ENCODE data around the gene SYNE3.

Gene SYNE3

DNA sequence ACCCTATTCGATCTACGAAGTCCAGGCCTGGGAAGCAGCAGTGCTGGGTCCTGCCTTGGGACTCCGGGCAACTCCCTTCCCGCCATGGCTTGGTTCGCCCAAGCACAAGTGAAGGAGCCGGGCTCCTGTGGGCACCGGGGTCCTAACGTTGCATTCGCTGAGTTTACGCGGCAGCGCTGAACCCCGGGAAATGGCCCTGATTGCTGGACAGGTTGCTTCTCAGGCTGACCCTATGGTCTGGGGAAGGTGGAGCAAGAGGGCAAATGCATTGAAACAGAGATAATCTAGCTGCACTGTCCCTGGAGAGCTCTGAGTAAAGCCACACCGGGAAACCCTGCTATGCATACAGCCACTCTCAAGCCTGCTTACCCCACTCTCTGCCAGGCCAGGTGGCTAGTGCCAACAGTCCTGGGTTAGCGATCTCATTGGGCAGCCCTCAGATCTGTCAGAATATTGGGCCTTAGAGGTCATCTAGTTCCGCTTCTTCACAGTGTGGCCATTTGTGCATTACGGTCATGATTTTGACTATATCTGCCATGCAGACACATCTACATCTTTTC lies 11.3 kb downstream of the SYNE3 start:
- DNase-seq (ENCODE audit: low read depth) = peak; percentile 38
- TF ChIP-seq, protein P1, sequence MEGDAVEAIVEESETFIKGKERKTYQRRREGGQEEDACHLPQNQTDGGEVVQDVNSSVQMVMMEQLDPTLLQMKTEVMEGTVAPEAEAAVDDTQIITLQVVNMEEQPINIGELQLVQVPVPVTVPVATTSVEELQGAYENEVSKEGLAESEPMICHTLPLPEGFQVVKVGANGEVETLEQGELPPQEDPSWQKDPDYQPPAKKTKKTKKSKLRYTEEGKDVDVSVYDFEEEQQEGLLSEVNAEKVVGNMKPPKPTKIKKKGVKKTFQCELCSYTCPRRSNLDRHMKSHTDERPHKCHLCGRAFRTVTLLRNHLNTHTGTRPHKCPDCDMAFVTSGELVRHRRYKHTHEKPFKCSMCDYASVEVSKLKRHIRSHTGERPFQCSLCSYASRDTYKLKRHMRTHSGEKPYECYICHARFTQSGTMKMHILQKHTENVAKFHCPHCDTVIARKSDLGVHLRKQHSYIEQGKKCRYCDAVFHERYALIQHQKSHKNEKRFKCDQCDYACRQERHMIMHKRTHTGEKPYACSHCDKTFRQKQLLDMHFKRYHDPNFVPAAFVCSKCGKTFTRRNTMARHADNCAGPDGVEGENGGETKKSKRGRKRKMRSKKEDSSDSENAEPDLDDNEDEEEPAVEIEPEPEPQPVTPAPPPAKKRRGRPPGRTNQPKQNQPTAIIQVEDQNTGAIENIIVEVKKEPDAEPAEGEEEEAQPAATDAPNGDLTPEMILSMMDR (IDR thresholded peaks at IDR 0.05; ENCODE audit: insufficient read depth, low read depth, low read length, missing control alignments) = no peak
- H3K4me3 ChIP-seq (ENCODE audit: low read depth, low read length) = peak overlapping the region; percentile 32

DNA sequence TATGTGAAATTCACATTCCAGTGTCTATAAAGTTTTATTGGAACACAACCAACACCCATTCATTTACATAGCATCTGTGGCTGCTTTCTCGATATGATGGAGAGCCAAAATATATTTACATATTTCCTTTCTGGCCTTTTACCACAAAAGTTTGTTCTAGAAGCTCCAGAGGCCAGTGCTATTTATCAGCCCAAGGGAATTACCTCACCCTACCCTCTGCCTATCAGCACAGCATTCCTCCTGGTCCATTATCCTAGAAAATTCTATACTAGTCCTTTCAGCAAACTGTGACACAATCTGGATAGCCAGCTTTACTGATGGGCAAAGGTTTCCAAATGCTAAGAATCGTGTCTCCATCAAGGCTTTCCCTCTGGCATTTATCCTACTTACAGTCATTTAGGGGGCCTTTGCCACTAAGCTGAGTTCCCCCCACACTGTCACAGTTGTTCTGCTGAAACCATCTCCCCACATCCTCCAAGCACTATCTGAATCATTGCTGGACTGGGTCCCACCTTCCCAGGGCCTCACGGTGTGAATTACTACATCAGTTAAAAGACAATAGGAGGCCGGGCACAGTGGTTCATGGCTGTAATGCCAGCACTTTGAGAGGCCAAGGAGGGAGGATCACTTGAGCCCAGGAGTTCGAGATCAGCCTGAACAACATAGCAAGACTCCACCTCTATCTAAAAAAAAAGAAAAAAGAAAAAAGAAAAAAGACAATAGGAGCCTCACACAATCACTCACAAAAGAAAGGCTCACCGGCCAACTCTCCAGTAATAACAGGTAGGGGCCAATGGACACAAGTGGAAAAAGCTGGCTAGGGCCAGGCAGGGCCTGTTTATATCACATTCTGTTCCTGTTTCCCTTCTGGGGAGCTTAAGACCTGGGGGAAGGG lies 12.1 kb downstream of the SYNE3 start:
- H3K4me3 ChIP-seq (ENCODE audit: low read depth, low read length) = peak overlapping the region; percentile 32
- DNase-seq (ENCODE audit: low read depth) = peak; percentile 82
- TF ChIP-seq, protein P1 (IDR thresholded peaks at IDR 0.05; ENCODE audit: insufficient read depth, low read depth, low read length, missing control alignments) = no peak

DNA sequence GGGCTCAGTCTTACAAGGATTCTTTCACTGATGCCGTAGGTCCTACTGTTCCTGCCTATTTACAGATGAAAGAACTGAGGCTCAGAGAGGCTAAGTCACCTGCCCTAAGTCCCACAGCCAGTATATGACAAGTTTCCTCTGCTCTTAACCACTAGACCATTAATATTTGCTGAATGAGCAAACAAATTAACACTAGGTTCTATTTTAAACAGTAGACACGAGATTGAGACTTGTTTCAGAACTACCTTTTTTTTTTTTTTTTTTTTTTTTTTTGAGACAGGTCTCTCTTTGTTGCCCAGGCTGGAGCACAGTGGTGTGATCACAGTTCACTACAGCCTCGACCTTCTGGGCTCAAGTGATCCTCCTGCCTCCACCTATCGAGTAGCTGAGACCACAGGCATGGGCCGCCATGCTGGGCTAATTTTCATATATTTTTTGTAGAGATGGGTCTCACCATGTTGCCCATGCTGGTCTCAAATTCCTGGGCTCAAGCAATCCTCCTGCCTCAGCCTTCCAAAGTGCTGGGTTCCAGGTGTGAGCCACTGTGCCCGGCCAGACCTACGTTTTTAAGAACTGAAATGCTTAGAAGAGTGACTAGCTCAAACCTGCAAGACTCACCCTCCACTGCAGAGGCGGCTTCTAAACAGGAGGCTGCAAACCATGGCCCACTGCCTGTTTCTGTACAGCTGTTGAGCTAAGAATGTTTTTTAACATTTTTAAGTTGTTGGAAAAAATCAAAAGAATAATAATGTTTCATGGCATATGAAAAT lies 12.9 kb downstream of the SYNE3 start:
- peak; percentile 84 for DNase-seq (ENCODE audit: low read depth)
- H3K4me3 ChIP-seq (ENCODE audit: low read depth, low read length) = peak overlapping the region; percentile 40
- TF ChIP-seq, protein P1 (IDR thresholded peaks at IDR 0.05; ENCODE audit: insufficient read depth, low read depth, low read length, missing control alignments) = no peak

DNA sequence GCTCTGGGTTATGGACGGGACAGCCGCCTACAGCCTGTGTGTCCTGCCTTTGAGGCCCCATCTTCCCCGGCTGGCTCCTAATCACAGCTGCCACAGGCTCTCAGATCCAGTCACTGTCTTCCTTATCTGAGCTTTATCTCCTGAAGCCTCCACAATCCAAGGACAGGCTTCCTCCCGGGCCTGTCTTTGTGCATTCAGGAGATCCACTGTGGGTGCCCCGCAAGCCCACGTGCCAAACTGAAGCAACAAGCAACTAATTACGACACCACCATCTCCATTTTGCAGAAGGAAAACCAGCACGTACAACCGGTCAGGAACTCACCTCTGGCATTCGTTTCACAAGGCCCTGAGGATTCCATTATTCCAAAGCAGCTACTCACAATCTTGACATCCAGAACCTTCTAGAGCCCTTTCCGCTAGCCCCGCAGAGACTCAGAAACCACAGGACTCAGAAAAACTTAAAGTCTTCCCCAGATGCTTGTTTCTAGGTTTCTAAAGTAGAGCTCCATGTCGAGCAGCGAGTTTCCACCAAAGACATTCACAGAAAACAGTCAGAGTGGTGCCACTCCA lies 14.0 kb downstream of the SYNE3 start:
- peak overlapping the region; percentile 40 for H3K4me3 ChIP-seq (ENCODE audit: low read depth, low read length)
- no peak for DNase-seq (ENCODE audit: low read depth)
- TF ChIP-seq, protein P1 (IDR thresholded peaks at IDR 0.05; ENCODE audit: insufficient read depth, low read depth, low read length, missing control alignments) = no peak

DNA sequence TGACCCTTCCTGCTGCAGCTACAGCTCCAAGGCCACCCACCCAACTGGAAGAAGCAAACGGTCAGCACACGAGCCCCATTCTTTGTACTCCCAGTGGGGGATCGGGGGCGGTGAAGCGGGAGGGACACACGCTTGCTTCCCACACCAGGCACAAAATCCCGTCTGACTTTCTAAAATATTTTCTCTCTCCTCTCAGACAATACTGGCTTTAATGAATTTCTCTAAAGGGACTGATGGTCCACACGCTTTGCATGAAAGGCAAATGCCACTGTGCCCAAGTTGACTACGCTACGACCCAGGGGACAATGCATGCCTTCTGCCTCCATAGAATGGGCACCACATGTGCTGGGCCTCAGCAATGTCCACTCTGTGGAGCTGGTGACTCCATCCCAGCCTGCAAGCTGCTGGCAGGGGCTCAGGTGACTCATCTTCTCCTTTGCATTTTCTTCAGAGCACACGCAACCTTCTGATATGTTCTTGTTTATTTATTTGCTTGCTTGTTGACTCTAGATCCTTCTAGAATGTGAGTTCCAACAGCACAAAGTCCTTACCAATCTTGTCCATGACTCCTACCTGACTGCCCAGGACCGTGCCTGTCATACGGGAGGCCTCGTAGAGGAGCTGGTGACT lies 15.6 kb downstream of the SYNE3 start:
- TF ChIP-seq, protein P1 (IDR thresholded peaks at IDR 0.05; ENCODE audit: insufficient read depth, low read depth, low read length, missing control alignments) = no peak
- no peak overlapping the region for H3K4me3 ChIP-seq (ENCODE audit: low read depth, low read length)
- DNase-seq (ENCODE audit: low read depth) = no peak

DNA sequence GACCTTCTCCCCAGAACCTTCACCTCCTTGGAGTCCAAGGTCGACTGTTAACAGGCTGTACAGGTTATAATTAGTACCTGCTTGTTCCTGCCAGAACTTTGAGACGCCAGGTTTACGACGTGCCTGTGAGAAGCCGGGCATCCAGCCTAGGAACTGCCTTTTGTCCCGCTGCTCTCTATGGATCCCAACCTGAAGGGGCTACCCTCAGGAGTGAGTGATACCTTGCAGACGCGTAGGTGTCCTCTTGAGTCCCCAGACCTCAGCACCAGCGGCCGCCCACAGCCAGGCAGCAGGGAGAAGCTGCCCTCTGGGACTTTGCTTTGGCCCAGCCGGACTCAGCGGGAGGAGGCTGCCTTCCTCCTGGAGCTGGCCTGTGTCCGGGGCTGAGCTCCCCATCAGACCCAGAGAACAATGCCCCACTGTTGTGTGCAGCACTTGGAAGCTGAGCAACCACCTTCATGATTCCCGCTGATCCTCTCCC lies 16.2 kb downstream of the SYNE3 start:
- no peak overlapping the region for H3K4me3 ChIP-seq (ENCODE audit: low read depth, low read length)
- TF ChIP-seq, protein P1 (IDR thresholded peaks at IDR 0.05; ENCODE audit: insufficient read depth, low read depth, low read length, missing control alignments) = no peak
- no peak for DNase-seq (ENCODE audit: low read depth)
